B cell (primary cell): ENCODE measurements around the gene TSC22D2. TPM values are rescaled to one million over a fixed set of nuclear protein-coding genes. Genes with fewer than 3 reads are reported as not detected.

Experiments used
- ATAC-seq: fragments of 200-7000 bp; cut with Tn5 transposase; one replicate; pipeline ENCODE4 v1.10.0; 2021; ENCODE audit warnings: low read depth, mild to moderate bottlenecking, moderate number of reproducible peaks, moderate library complexity
- CTCF ChIA-PET: fragments of 350-600 bp; sonication (Branson Sonifier 250); formaldehyde crosslinking; loops from one replicate; lab custom pipeline; 2021; ENCODE audit warnings: antibody characterized with exemption, inconsistent platforms; lab: Charles Lee
- POLR2A ChIA-PET: fragments of 350-600 bp; sonication (Branson Sonifier 250); formaldehyde crosslinking; loops from one replicate; lab custom pipeline; 2021; ENCODE audit warnings: antibody characterized with exemption; lab: Charles Lee
- DNase-seq: peaks from one replicate; pipeline ENCODE4 v3.0.0; 2013
- H2AFZ ChIP-seq: 2 replicates; pipeline ENCODE4 v1.6.1; 2012; ENCODE audit warnings: mild to moderate bottlenecking, low read depth, low read length; ENCODE audit not compliant: insufficient read depth, poor library complexity, severe bottlenecking
- H3K27ac ChIP-seq, 2 donors: 1 replicate in 1 of 2; 2 replicates in 1 of 2; pipeline ENCODE4 v1.5.1; 2012 to 2013; ENCODE audit warnings: low read length in 2 of 2, mild to moderate bottlenecking in 2 of 2, moderate library complexity in 1 of 2
- H3K27me3 ChIP-seq, 4 experiments: fragments of 200-600 bp in 1 of 4; sonication (generic) in 1 of 4; replicated peaks in 1 of 4; 1 replicate in 2 of 4; 2 replicates in 2 of 4; pipeline versions ENCODE4 v1.6.1 to v1.7.0; 2013 to 2016; ENCODE audit warnings: low read length in 3 of 4, mild to moderate bottlenecking in 2 of 4, mixed read lengths in 1 of 4, moderate library complexity in 1 of 4; ENCODE audit not compliant: insufficient read depth in 4 of 4, control insufficient read depth in 3 of 4; ENCODE audit errors: control extremely low read depth in 1 of 4
- H3K36me3 ChIP-seq, 2 experiments: replicated peaks in 1 of 2; 1 replicate in 1 of 2; 2 replicates in 1 of 2; pipeline versions ENCODE4 v1.6.1 to v1.7.1; 2013; ENCODE audit warnings: low read length in 1 of 2; ENCODE audit not compliant: insufficient read depth in 2 of 2, control insufficient read depth in 1 of 2; ENCODE audit errors: control extremely low read depth in 1 of 2, extremely low read depth in 1 of 2
- H3K4me1 ChIP-seq, 2 donors: fragments of 200-600 bp in 1 of 2; sonication (generic) in 1 of 2; 1 replicate in 1 of 2; 2 replicates in 1 of 2; pipeline versions ENCODE4 v1.5.1 to v1.6.1; 2013 to 2017; ENCODE audit warnings: low read length in 2 of 2; ENCODE audit not compliant: control insufficient read depth in 2 of 2, insufficient read depth in 2 of 2
- H3K4me2 ChIP-seq: replicated peaks from 2 replicates; pipeline ENCODE3; 2012; ENCODE audit warnings: mild to moderate bottlenecking, low read depth, low read length; ENCODE audit not compliant: poor library complexity, severe bottlenecking
- H3K4me3 ChIP-seq, 5 experiments: fragments of 200-600 bp in 1 of 5; sonication (generic) in 1 of 5; 1 replicate in 3 of 5; 2 replicates in 2 of 5; pipeline versions ENCODE4 v1.5.1 to v1.7.0; 2011 to 2016; ENCODE audit warnings: low read length in 4 of 5, mild to moderate bottlenecking in 4 of 5, low read depth in 2 of 5, control low read depth in 1 of 5, moderate library complexity in 1 of 5; ENCODE audit not compliant: insufficient read depth in 1 of 5; ENCODE audit errors: control extremely low read depth in 1 of 5, extremely low read depth in 1 of 5
- H3K79me2 ChIP-seq: fragments of 200-600 bp; sonication (generic); one replicate; pipeline ENCODE4 v1.6.0; 2016; ENCODE audit warnings: low read length; ENCODE audit not compliant: control insufficient read depth, insufficient read depth
- H3K9ac ChIP-seq: fragments of 200-600 bp; sonication (generic); 2 replicates; pipeline ENCODE4 v1.6.1; 2017; ENCODE audit warnings: mild to moderate bottlenecking, low read length, moderate library complexity
- H3K9me3 ChIP-seq, 3 donors: one replicate each; pipeline versions ENCODE4 v1.6.1 to v1.7.1; 2013; ENCODE audit warnings: low read length in 2 of 3; ENCODE audit not compliant: control insufficient read depth in 2 of 3, insufficient read depth in 1 of 3; ENCODE audit errors: control extremely low read depth in 1 of 3
- H4K20me1 ChIP-seq: 2 replicates; pipeline ENCODE4 v1.6.0; 2012; ENCODE audit warnings: mild to moderate bottlenecking, low read length; ENCODE audit not compliant: insufficient read depth, control insufficient read depth, poor library complexity, severe bottlenecking
- H3K27ac Mint-ChIP-seq: one replicate; pipeline ENCODE4 v1.8.0; 2021; ENCODE audit warnings: mixed read lengths
- H3K27me3 Mint-ChIP-seq: one replicate; pipeline ENCODE4 v1.8.0; 2021; ENCODE audit warnings: mixed read lengths
- H3K4me1 Mint-ChIP-seq: one replicate; pipeline ENCODE4 v1.8.0; 2021; ENCODE audit warnings: mixed read lengths
- H3K4me3 Mint-ChIP-seq: one replicate; pipeline ENCODE4 v1.8.0; 2021; ENCODE audit warnings: mixed read lengths
- H3K9me3 Mint-ChIP-seq: one replicate; pipeline ENCODE4 v1.8.0; 2022; ENCODE audit warnings: mixed read lengths; ENCODE audit not compliant: insufficient read depth
- CTCF ChIP-seq: fragments of 200-600 bp; IDR thresholded peaks from one replicate; pipeline ENCODE4 v1.8.0; 2022; ENCODE audit warnings: antibody characterized with exemption, mild to moderate bottlenecking
- EZH2 ChIP-seq: IDR thresholded peaks from 2 replicates; pipeline ENCODE4 v1.6.1; 2012; ENCODE audit warnings: borderline replicate concordance, low read depth, mild to moderate bottlenecking, moderate library complexity, low read length; ENCODE audit not compliant: insufficient read depth, poor library complexity, severe bottlenecking
- WGBS: methylation state at CpG from one replicate; pipeline ENCODE4 v1.1.5; 2013; ENCODE audit warnings: missing lambda C conversion rate; ENCODE audit not compliant: insufficient coverage; 5-methylcytosine and 5-hydroxymethylcytosine counted together
- intact Hi-C: fragments of 100-400 bp; cut with micrococcal nuclease; formaldehyde crosslinking; loops from one replicate; pipeline ENCODE4 v1.10.0; 2022
- polyA plus RNA-seq: library from polyadenylated mRNA; depleted of rRNA; stranded (reverse); fragments of >200 nt; gene quantifications from 2 replicates; pipeline ENCODE4 v1.2.3, GENCODE V29; 2012
- total RNA-seq, 2 donors: library from RNA; stranded (reverse); fragments of 120-200 nt in 1 of 2; gene quantifications; 1 replicate in 1 of 2; 2 replicates in 1 of 2; pipeline versions ENCODE4 v1.2.3 to v1.2.4, GENCODE V29; 2013 to 2022

The TSC22D2 gene
- total and polyA plus RNA-seq, 2 donors (not counting 1 experiment from before 2014, with no cell fraction given) = 17.2 to 45.9 TPM

- Histone ChIP-seq H3K79me2 (no peaks in the 10 kb centered on the region), H3K27ac (no peak overlapping the region), H3K4me1 (no peaks in the 10 kb centered on the region), H3K27me3 (no peaks in the 10 kb centered on the region), H4K20me1 (no peaks in the 10 kb centered on the region), H3K36me3 (no peaks in the 10 kb centered on the region), H3K9ac (no peak overlapping the region), H2AFZ (no peak overlapping the region), H3K9me3 (peaks cover 3 to 10% (median 9%) of the 10 kb centered on the region in 3 donors), H3K4me2 (no peak overlapping the region), H3K4me3 (no peak overlapping the region)
- Mint-ChIP-seq H3K9me3 (peaks cover 15% of the 10 kb centered on the region), H3K27ac (no peak overlapping the region), H3K4me3 (no peak overlapping the region), H3K4me1 (no peaks in the 10 kb centered on the region), H3K27me3 (no peaks in the 10 kb centered on the region)
- ChIA-PET POLR2A (no interaction called here), CTCF (interaction anchor here (1.4 kb wide), 1 partner anchor 80 kb away, joined by 3 read pairs; no protein-coding TSS in a partner anchor)
- DNase-seq (no peak), ATAC-seq (no peak)
- intact Hi-C loops = no loop called here
- no CpG with 5 or more reads among the region's 2 CpGs for WGBS
- TF ChIP-seq EZH2 = no peak
- TF ChIP-seq CTCF = no peak
Measured at GRCh38 chr3:150488867-150489266, 80.8 kb downstream of the TSC22D2 start.

- intact Hi-C loops = no loop called here
- Mint-ChIP-seq H3K9me3 (peaks cover 7% of the 10 kb centered on the region), H3K27ac (no peak overlapping the region), H3K27me3 (no peaks in the 10 kb centered on the region), H3K4me3 (no peak overlapping the region), H3K4me1 (no peaks in the 10 kb centered on the region)
- peaks cover 3% of the 10 kb centered on the region in 3 donors for H3K9me3 ChIP-seq
- WGBS = no CpG with 5 or more reads among the region's 2 CpGs
- DNase-seq = no peak
- ChIA-PET CTCF (interaction anchor here (1.1 kb wide), 1 partner anchor 81 kb away, joined by 3 read pairs; no protein-coding TSS in a partner anchor), POLR2A (no interaction called here)
- no peak overlapping the region for H3K27ac ChIP-seq
- H4K20me1 ChIP-seq = no peaks in the 10 kb centered on the region
- no peak overlapping the region for H3K4me3 ChIP-seq
- no peak overlapping the region for H2AFZ ChIP-seq
- no peak for ATAC-seq
- H3K9ac ChIP-seq = no peak overlapping the region
- no peaks in the 10 kb centered on the region for H3K79me2 ChIP-seq
- TF ChIP-seq CTCF = no peak
- no peak for TF ChIP-seq EZH2
- no peaks in the 10 kb centered on the region for H3K27me3 ChIP-seq
- no peaks in the 10 kb centered on the region for H3K4me1 ChIP-seq
- no peaks in the 10 kb centered on the region for H3K36me3 ChIP-seq
- H3K4me2 ChIP-seq = no peak overlapping the region
Measured at GRCh38 chr3:150490277-150490986, 82.3 kb downstream of the TSC22D2 start.
